K562 (cell line): ENCODE results near the gene MLLT6. TPM values are rescaled to one million over a fixed set of nuclear protein-coding genes. Genes with fewer than 3 reads are reported as not detected.

ENCODE experiments used
- CTBP1 ChIP-seq: fragments of 450-650 bp; IDR thresholded peaks from 2 replicates; pipeline ENCODE4 v1.6.1; 2016; ENCODE audit warnings: borderline replicate concordance
- FOSL1 ChIP-seq: fragments of 200-800 bp; sonication (Bioruptor generic); conservative IDR thresholded peaks from 2 replicates; pipeline ENCODE4 v1.6.1; 2016; ENCODE audit warnings: missing genetic modification characterization, missing compliant biosample characterization
- PCBP2 ChIP-seq: fragments of 200-400 bp; formaldehyde crosslinking; IDR thresholded peaks from 2 replicates; pipeline ENCODE4 v1.6.1; 2018; ENCODE audit warnings: low read length, low read depth, mild to moderate bottlenecking, moderate library complexity; ENCODE audit not compliant: poor library complexity, severe bottlenecking
- RBM17 ChIP-seq: fragments of 200-400 bp; formaldehyde crosslinking; IDR thresholded peaks from 2 replicates; pipeline ENCODE4 v1.6.1; 2017; ENCODE audit warnings: low read depth, mild to moderate bottlenecking, low read length, borderline replicate concordance
- RFX5 ChIP-seq: IDR thresholded peaks from 2 replicates; pipeline ENCODE4 v1.6.1; 2011; ENCODE audit warnings: low read depth, mild to moderate bottlenecking, improper control_type of control experiment, low read length
- polyA plus RNA-seq, 8 experiments: library from polyadenylated mRNA; depleted of rRNA in 4 of 8; stranded (reverse) in 5 of 8; unstranded in 3 of 8; fragments of >200 nt; fragmentation: Nextera tagmentation in 2 of 8; fragmentation: Illumina TruSeq in 1 of 8; extraction: Ambion mirVana in 2 of 8; extraction: Trizol in 1 of 8; gene quantifications; 2 replicates each; pipeline versions ENCODE4 v1.2.1 to v1.2.3, GENCODE V29; 2011 to 2014; ENCODE audit warnings: inconsistent platforms in 1 of 8, missing spikeins in 1 of 8
- total RNA-seq, 7 experiments: library from RNA; depleted of rRNA in 6 of 7; stranded (reverse); fragments of >200 nt in 6 of 7; fragmentation: Illumina TruSeq in 2 of 7; extraction: Trizol in 2 of 7; gene quantifications; 2 replicates each; pipeline versions ENCODE4 v1.2.1 to v1.2.3, GENCODE V29; 2011 to 2021; ENCODE audit warnings: low replicate concordance in 1 of 7
- TF ChIP-seq, protein P1 (sequence below): sonication (generic); formaldehyde crosslinking; IDR thresholded peaks from 2 replicates; pipeline ENCODE4 v1.8.1; 2023; ENCODE audit warnings: mild to moderate bottlenecking, missing genetic modification reagents
- TF ChIP-seq, protein P2 (sequence below), 2 experiments: fragments of 450-650 bp; formaldehyde crosslinking in 1 of 2; IDR thresholded peaks; 2 replicates each; pipeline versions ENCODE4 v1.4.0 to v1.6.1; 2014 to 2020; ENCODE audit warnings: mild to moderate bottlenecking in 2 of 2, borderline replicate concordance in 1 of 2, low read depth in 1 of 2
- TF ChIP-seq, protein P3 (sequence below): fragments of 450-650 bp; IDR thresholded peaks from 2 replicates; pipeline ENCODE4 v1.6.1; 2016

The MLLT6 gene
- total and polyA plus RNA-seq, 9 of the 15 experiments (the other 6 are each of a cell fraction or from before 2014, with no cell fraction given): 3.1 to 71.7 (median 30.0) TPM

DNA sequence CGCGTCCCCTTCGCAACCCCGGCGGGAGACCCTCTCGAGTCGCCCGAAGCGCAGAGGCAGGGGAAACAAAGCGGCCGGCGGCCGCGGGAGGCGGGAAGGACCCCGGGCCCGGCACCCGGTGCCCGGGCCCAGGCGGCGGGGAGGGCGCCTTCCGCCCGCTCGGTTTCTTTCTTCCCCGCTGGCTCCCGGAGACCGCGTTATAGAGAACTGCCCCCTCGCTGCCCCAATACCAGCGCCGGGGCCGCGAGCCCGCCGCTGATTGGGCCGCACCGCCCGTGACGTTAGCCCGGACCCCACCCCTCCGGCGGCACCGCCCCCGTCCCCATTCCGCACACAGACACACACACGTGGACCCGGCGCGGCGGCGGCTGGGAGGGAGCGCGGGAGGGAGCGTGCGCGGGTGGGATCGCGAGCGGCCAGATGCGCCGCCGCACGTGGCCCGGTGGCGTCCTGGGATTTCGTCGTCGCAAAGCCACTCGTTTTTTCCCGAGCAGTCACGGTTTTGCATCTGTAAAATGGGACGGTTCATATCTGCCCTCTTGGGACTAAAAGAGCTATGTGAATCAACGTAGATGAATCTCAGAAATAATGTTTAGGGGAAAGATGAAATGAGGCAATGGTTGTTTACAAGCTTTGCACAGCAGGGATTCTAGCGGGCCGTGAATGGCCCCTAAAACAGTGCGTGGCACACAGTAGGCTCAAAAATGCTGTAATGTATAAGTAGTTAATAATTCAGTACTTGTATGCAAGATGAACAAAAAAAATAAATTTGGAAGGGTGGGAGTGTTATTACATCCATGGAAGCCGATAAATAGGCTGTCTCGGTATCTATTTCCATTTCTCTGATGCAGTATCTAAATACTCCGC is 30.1 kb upstream of the MLLT6 start, which contains the start of gene EPOP (continued):
- no peak for TF ChIP-seq RBM17
- no peak for TF ChIP-seq PCBP2
- TF ChIP-seq FOSL1 (tag): no peak
- TF ChIP-seq, protein P1, sequence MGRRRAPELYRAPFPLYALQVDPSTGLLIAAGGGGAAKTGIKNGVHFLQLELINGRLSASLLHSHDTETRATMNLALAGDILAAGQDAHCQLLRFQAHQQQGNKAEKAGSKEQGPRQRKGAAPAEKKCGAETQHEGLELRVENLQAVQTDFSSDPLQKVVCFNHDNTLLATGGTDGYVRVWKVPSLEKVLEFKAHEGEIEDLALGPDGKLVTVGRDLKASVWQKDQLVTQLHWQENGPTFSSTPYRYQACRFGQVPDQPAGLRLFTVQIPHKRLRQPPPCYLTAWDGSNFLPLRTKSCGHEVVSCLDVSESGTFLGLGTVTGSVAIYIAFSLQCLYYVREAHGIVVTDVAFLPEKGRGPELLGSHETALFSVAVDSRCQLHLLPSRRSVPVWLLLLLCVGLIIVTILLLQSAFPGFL (CRISPR knock-in tag): no peak
- 0 out of 2 replicates have a peak, but pooled peaks have one; percentile 5 for TF ChIP-seq CTBP1
- TF ChIP-seq, protein P2, sequence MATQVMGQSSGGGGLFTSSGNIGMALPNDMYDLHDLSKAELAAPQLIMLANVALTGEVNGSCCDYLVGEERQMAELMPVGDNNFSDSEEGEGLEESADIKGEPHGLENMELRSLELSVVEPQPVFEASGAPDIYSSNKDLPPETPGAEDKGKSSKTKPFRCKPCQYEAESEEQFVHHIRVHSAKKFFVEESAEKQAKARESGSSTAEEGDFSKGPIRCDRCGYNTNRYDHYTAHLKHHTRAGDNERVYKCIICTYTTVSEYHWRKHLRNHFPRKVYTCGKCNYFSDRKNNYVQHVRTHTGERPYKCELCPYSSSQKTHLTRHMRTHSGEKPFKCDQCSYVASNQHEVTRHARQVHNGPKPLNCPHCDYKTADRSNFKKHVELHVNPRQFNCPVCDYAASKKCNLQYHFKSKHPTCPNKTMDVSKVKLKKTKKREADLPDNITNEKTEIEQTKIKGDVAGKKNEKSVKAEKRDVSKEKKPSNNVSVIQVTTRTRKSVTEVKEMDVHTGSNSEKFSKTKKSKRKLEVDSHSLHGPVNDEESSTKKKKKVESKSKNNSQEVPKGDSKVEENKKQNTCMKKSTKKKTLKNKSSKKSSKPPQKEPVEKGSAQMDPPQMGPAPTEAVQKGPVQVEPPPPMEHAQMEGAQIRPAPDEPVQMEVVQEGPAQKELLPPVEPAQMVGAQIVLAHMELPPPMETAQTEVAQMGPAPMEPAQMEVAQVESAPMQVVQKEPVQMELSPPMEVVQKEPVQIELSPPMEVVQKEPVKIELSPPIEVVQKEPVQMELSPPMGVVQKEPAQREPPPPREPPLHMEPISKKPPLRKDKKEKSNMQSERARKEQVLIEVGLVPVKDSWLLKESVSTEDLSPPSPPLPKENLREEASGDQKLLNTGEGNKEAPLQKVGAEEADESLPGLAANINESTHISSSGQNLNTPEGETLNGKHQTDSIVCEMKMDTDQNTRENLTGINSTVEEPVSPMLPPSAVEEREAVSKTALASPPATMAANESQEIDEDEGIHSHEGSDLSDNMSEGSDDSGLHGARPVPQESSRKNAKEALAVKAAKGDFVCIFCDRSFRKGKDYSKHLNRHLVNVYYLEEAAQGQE (IDR thresholded peaks at IDR 0.05; ENCODE audit: borderline replicate concordance): no peak
- TF ChIP-seq, protein P2 (CRISPR knock-in tag; IDR thresholded peaks at IDR 0.05; ENCODE audit: low read depth): no peak
- TF ChIP-seq, protein P3, sequence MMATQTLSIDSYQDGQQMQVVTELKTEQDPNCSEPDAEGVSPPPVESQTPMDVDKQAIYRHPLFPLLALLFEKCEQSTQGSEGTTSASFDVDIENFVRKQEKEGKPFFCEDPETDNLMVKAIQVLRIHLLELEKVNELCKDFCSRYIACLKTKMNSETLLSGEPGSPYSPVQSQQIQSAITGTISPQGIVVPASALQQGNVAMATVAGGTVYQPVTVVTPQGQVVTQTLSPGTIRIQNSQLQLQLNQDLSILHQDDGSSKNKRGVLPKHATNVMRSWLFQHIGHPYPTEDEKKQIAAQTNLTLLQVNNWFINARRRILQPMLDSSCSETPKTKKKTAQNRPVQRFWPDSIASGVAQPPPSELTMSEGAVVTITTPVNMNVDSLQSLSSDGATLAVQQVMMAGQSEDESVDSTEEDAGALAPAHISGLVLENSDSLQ: no peak
- TF ChIP-seq RFX5: no peak
